TTC549 (cell line): ENCODE measurements around the gene U2AF1.
"Not testable (repeated sequence)": the region's sequence is repeated elsewhere in the genome, so short reads cannot be mapped to it uniquely, and the experiment has no call there.

ENCODE experiments used
- FAIRE-seq: peaks from 2 replicates; lab custom pipeline; 2012; peaks lifted over from hg19 to GRCh38; lab: Jason Lieb, UNC

The U2AF1 gene

GRCh38 chr21:43076023-43076637 lies 31.2 kb downstream of the U2AF1 start:
- FAIRE-seq = not testable (repeated sequence)

- not testable (repeated sequence) for FAIRE-seq
These were observed 32.0 kb downstream of the U2AF1 start, which contains the start of gene CBS for GRCh38 chr21:43075170-43076022. Gene CBS (minus strand): TSS chr21:43075835. CDS start chr21:43072193, 3,642 bp downstream.

- FAIRE-seq = not testable (repeated sequence)
These were observed 32.8 kb downstream of the U2AF1 start for GRCh38 chr21:43074401-43075169.

- not testable (repeated sequence) for FAIRE-seq
These were observed 34.6 kb downstream of the U2AF1 start for GRCh38 chr21:43072742-43073141.

- FAIRE-seq = not testable (repeated sequence)
These were observed 37.7 kb downstream of the U2AF1 start for GRCh38 chr21:43069682-43070081.

- FAIRE-seq = not testable (repeated sequence)
These were observed 39.3 kb downstream of the U2AF1 start for GRCh38 chr21:43068065-43068464.

- not testable (repeated sequence) for FAIRE-seq
These were observed 40.7 kb downstream of the U2AF1 start for GRCh38 chr21:43066690-43067089.

GRCh38 chr21:43065991-43066390 lies 41.4 kb downstream of the U2AF1 start:
- not testable (repeated sequence) for FAIRE-seq

GRCh38 chr21:43064265-43064917 lies 43.0 kb downstream of the U2AF1 start:
- not testable (repeated sequence) for FAIRE-seq

- not testable (repeated sequence) for FAIRE-seq
These were observed 44.3 kb downstream of the U2AF1 start for GRCh38 chr21:43062955-43063664.

GRCh38 chr21:43053112-43053511 lies 54.3 kb downstream of the U2AF1 start:
- FAIRE-seq = not testable (repeated sequence)

GRCh38 chr21:43045876-43046821 lies 61.2 kb downstream of the U2AF1 start:
- not testable (repeated sequence) for FAIRE-seq

- not testable (repeated sequence) for FAIRE-seq
These were observed 62.0 kb downstream of the U2AF1 start for GRCh38 chr21:43045165-43045875.

GRCh38 chr21:43044547-43044946 lies 62.8 kb downstream of the U2AF1 start:
- not testable (repeated sequence) for FAIRE-seq

GRCh38 chr21:43043291-43043690 lies 64.1 kb downstream of the U2AF1 start:
- FAIRE-seq = not testable (repeated sequence)
